ENCODE results near the gene FCHSD2. TPM values are rescaled to one million over a fixed set of nuclear protein-coding genes. Genes with fewer than 3 reads are reported as not detected.
A peak's percentile ranks its signal among the peaks of the same experiment; 100 is the strongest.

FCHSD2 gene
- total RNA-seq, 6 donors from 2014 or later, result 22.5 to 55.6 (median 42.7) TPM

GRCh38 chr11:72856065-72856464 is 286.1 kb downstream of the FCHSD2 start:
- H3K9me3 ChIP-seq, result no peaks in the 10 kb centered on the region
- H3K4me1 ChIP-seq, result peaks cover 6 to 15% (median 8%) of the 10 kb centered on the region in 4 donors
- ATAC-seq (ENCODE audit: low FRiP score in 2 of 2) (no peak), DNase-seq (no peak)
- no peak overlapping the region for H3K27ac ChIP-seq
- peaks cover 0 to 7% (median 0%) of the 10 kb centered on the region in 4 donors for H3K36me3 ChIP-seq
- no peak for TF ChIP-seq POLR2A (IDR thresholded peaks at IDR 0.05)
- TF ChIP-seq POLR2AphosphoS5 (IDR thresholded peaks at IDR 0.05), result no peak
- no peak for TF ChIP-seq EP300 (IDR thresholded peaks at IDR 0.05)
- TF ChIP-seq CTCF (IDR thresholded peaks at IDR 0.05), result no peak
- 84 to 89% methylated on average over 3 of the region's 3 CpGs for WGBS, 2 donors
- no peak overlapping the region for H3K4me3 ChIP-seq
- H3K27me3 ChIP-seq, result no peaks in the 10 kb centered on the region

GRCh38 chr11:72851726-72852125 is 290.4 kb downstream of the FCHSD2 start:
- H3K36me3 ChIP-seq, result peaks cover 0 to 6% (median 2%) of the 10 kb centered on the region in 4 donors
- H3K4me3 ChIP-seq, result no peak overlapping the region
- no peak for ATAC-seq (ENCODE audit: low FRiP score in 2 of 2)
- peaks cover 3 to 7% (median 4%) of the 10 kb centered on the region in 4 donors for H3K4me1 ChIP-seq
- WGBS, 2 donors, result 78 to 95% methylated on average over 4 of the region's 4 CpGs
- no peak overlapping the region for H3K27ac ChIP-seq
- DNase-seq, result no peak
- H3K9me3 ChIP-seq, result no peaks in the 10 kb centered on the region
- TF ChIP-seq CTCF (IDR thresholded peaks at IDR 0.05) (no peak), EP300 (IDR thresholded peaks at IDR 0.05) (no peak), POLR2A (IDR thresholded peaks at IDR 0.05) (no peak), POLR2AphosphoS5 (IDR thresholded peaks at IDR 0.05) (no peak)
- H3K27me3 ChIP-seq, result no peaks in the 10 kb centered on the region

- 71 to 74% methylated on average over 3 of the region's 3 CpGs for WGBS, 2 donors
- Histone ChIP-seq H3K27me3 (no peaks in the 10 kb centered on the region), H3K27ac (no peak overlapping the region), H3K4me3 (no peak overlapping the region), H3K9me3 (no peaks in the 10 kb centered on the region), H3K36me3 (peaks cover 0 to 6% (median 2%) of the 10 kb centered on the region in 4 donors), H3K4me1 (peaks cover 0 to 4% (median under 1%) of the 10 kb centered on the region in 4 donors)
- ATAC-seq (ENCODE audit: low FRiP score in 2 of 2) (no peak), DNase-seq (no peak)
- no peak for TF ChIP-seq CTCF (IDR thresholded peaks at IDR 0.05)
- no peak for TF ChIP-seq EP300 (IDR thresholded peaks at IDR 0.05)
- TF ChIP-seq POLR2AphosphoS5 (IDR thresholded peaks at IDR 0.05), result no peak
- TF ChIP-seq POLR2A (IDR thresholded peaks at IDR 0.05), result no peak
Measured at GRCh38 chr11:72850832-72851231, 291.3 kb downstream of the FCHSD2 start.

- Histone ChIP-seq H3K27ac (no peak overlapping the region), H3K9me3 (no peaks in the 10 kb centered on the region), H3K36me3 (peaks cover 0 to 9% (median 5%) of the 10 kb centered on the region in 4 donors), H3K4me1 (peaks cover 0 to 4% (median 0%) of the 10 kb centered on the region in 4 donors), H3K4me3 (no peak overlapping the region), H3K27me3 (no peaks in the 10 kb centered on the region)
- 68 to 73% methylated on average over 6 of the region's 6 CpGs for WGBS, 2 donors
- ATAC-seq (ENCODE audit: low FRiP score in 2 of 2) (no peak), DNase-seq (no peak)
- TF ChIP-seq EP300 (IDR thresholded peaks at IDR 0.05), result no peak
- no peak for TF ChIP-seq POLR2A (IDR thresholded peaks at IDR 0.05)
- peak; percentile 9 to 63 (median 46) for TF ChIP-seq CTCF (IDR thresholded peaks at IDR 0.05)
- TF ChIP-seq POLR2AphosphoS5 (IDR thresholded peaks at IDR 0.05), result no peak
Measured at GRCh38 chr11:72848846-72849466, 293.2 kb downstream of the FCHSD2 start.

GRCh38 chr11:72844356-72844755 is 297.8 kb downstream of the FCHSD2 start:
- 80 to 82% methylated on average over 4 of the region's 4 CpGs for WGBS, 2 donors
- H3K36me3 ChIP-seq, result peaks cover 5 to 50% (median 38%) of the 10 kb centered on the region in 4 donors
- ATAC-seq (ENCODE audit: low FRiP score in 2 of 2) (no peak), DNase-seq (no peak)
- H3K4me3 ChIP-seq, result no peak overlapping the region
- peak overlapping the region in 1 of 4 donors; percentile 28 for H3K27ac ChIP-seq
- H3K4me1 ChIP-seq, result peaks cover 0 to 4% (median 0%) of the 10 kb centered on the region in 4 donors
- TF ChIP-seq CTCF (IDR thresholded peaks at IDR 0.05) (no peak), POLR2A (IDR thresholded peaks at IDR 0.05) (no peak), POLR2AphosphoS5 (IDR thresholded peaks at IDR 0.05) (peak in 1 of 2 donors; percentile 23), EP300 (IDR thresholded peaks at IDR 0.05) (no peak)
- no peaks in the 10 kb centered on the region for H3K9me3 ChIP-seq
- no peaks in the 10 kb centered on the region for H3K27me3 ChIP-seq

Data from upper lobe of left lung (tissue), 6 donors.